ENCODE data around the gene CFB.
A peak's percentile ranks its signal among the peaks of the same experiment; 100 is the strongest.
"Not testable (repeated sequence)": the region's sequence is repeated elsewhere in the genome, so short reads cannot be mapped to it uniquely, and the experiment has no call there.

The CFB gene

DNA sequence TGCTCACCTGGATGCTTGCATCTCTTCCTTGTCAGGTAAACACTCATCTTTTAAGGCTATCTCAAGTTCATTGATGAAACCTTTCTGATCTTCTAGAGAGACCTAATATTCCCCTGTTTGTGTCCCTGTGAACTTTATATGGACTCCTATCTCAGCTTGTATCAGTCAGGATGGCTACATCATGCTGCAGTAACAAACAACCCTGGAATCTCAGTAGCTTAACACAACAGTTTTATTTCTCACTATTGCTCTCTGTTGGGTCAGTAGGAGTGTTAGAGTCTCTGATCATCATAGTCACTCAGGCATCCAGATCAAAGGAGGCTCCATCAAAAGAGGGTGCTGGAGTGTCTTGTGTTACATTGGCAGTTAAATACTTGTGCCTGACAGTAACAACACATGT lies 30.5 kb upstream of the CFB start:
- no peak for DNase-seq

GRCh38 chr6:31915756-31916155 lies 30.1 kb upstream of the CFB start:
- DNase-seq: no peak

DNA sequence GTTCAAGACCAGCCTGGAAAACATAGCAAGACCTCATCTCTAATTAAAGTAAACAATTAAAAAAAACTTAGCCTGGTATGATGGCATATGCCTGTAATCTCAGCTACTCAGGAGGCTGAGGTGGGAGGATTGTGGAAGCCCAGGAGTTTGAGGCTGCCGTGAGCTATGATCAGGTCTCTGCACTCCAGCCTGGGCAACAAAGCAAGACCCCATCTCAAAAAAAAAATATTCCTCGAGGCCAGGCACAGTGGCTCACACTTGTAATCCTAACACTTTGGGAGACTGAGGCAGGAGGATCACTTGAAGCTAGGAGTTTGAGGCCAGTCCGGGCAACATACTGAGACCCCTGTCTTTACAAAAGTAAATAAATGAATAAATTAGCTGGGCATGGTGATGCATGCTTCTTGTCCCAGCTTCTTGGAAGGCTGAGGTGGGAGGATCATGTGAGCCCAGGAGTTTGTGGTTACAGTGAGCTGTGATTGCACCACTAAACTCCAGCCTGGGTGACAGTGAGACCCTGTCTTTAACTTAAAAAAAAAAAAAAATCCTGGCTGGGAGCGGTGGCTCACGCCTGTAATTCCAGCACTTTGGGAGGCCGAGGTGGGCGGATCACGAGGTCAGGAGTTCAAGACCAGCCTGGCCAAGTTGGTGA lies 27.7 kb upstream of the CFB start:
- DNase-seq: no peak

DNA sequence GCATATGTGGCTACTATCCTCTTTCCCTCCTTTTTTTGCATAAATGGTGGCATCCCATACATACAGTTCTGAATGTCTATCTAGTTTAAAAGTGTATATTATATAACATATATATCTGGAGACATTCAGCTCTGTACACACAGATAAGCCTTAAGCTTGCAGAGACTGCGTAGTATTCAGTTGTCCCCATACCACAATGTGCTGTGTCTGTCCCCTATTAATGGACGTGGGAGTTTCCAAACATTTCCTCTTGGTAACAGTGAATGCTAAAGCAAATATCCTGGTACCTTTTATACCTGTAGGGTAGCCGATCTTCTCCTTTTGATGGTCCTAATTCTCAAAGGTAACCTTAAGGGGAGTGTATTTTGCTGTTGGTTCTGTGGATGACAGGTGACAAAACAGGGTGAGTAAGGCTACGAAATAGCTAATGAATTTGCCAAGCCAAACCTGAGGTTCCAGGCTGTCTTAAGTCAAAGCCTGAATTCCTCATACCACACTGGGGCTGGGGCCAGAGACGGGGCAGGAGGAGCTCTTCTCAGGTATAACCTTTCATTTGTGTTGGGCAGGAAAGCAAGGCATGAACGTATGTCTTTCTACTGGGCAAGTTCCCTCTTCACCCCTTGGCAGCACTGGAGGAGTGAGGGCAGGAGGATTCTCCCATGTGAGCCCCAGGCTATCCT lies 26.1 kb upstream of the CFB start:
- no peak for DNase-seq

- DNase-seq: no peak
These were observed 25.1 kb upstream of the CFB start for GRCh38 chr6:31920811-31921210.

DNA sequence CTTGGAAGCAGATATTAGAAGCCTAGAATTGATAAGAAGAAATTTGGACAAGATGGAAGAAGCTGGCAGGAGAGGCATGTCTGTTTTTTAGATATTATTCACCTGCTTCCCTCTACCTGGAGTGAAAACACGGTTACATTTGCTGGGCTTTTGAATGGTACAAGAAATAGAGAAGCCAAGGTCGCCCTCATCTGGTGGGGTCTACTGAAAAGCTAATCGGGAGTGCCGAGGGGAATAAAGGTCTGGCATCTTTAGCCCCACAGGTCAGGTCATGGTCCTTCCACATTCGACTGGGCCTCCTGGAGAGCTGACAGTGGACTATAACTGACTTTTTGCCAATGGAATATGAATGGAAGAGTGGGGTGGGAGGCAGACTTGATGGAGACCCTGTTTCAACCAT lies 23.0 kb upstream of the CFB start:
- peak; percentile 35 for DNase-seq

GRCh38 chr6:31927242-31927862 lies 18.5 kb upstream of the CFB start, which contains the start of gene C2:
Gene C2 (plus strand): TSS chr6:31927717. CDS start chr6:31927753, 36 bp downstream.
- DNase-seq: no peak

- DNase-seq: no peak
These were observed 17.8 kb upstream of the CFB start for GRCh38 chr6:31927863-31928671.

- DNase-seq: no peak
These were observed 17.3 kb upstream of the CFB start for GRCh38 chr6:31928672-31928939.

DNA sequence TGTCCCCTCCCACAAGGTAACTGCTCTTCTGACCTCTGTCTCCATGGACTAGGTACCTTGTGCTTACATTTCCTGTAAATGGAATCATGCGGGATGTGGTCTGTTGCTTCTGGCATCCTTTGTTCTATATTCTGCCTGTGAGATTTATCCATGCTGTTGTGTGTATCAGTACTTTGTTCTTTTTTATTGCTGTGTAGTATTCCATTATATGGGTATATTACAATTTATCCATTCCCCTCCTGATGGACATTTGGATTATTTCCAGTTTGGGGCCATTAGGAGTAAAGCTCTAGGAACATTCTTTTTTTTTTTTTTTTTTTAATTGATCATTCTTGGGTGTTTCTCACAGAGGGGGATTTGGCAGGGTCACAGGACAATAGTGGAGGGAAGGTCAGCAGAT lies 14.9 kb upstream of the CFB start:
- DNase-seq: no peak

DNA sequence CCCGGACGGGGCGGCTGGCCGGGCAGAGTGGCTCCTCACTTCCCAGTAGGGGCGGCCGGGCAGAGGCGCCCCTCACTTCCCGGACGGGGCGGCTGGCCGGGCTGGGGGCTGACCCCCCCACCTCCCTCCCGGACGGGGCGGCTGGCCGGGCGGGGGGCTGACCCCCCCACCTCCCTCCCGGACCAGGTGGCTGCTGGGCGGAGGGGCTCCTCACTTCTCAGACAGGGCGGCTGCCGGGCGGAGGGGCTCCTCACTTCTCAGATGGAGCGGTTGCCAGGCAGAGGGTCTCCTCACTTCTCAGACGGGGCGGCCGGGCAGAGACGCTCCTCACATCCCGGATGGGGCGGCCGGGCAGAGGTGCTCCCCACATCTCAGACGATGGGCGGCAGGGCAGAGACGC lies 13.8 kb upstream of the CFB start:
- not testable (repeated sequence) for DNase-seq

- no peak for DNase-seq
These were observed 12.4 kb upstream of the CFB start for GRCh38 chr6:31933537-31933936.

DNA sequence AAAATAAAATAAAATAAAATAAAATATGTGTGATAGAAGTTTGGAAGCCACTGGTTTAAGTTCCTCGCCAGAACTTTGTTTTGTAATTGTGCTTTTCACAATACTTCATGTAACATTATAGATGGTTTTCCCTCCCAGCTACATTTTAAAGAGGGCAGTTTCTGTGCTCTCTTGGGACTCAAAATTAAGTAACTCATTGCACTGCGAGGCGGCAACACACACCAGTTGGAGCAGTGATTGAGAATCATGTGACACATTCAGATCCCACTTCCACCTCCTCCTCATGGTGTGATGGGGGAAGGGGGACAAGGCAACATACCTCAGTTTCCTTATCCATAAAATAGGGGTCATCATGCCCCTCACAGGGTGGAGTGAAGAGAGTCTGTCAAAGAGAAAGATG lies 10.9 kb upstream of the CFB start:
- DNase-seq: no peak

DNA sequence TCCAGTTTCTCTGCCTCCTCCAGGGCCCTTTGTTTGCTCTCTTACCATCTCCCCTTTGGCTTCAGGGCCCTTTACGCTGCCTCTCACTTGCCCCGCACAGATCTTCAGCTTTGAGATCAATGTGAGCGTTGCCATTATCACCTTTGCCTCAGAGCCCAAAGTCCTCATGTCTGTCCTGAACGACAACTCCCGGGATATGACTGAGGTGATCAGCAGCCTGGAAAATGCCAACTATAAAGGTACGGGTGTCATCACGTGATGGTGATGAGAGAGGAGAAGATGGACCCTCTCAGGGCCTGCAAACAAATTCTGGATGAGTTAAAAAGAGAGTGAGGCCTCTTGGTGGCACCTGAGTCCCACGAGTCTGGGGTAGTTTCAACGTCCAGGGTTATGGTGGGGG lies 10.1 kb upstream of the CFB start:
- no peak for DNase-seq

DNA sequence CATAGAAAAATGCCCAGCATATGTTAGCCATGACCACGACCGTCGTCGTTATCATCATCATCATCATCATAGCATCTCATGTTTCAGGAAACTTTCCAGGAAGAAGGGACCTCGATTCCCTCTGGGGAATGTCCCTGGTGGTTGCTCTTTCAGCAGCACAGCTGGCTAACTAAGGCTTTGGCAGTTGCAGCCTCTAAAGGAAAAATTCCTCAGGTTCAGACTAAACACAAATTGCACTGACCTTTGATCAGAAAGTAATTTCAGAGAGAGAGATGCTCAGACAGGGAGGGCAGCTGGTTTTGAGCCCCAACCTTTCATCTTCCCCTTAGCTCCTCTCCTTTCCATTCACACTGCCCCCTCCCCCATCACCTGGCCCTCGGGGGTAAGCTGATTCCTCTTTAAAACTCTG lies 5.6 kb upstream of the CFB start:
- no peak for DNase-seq

DNA sequence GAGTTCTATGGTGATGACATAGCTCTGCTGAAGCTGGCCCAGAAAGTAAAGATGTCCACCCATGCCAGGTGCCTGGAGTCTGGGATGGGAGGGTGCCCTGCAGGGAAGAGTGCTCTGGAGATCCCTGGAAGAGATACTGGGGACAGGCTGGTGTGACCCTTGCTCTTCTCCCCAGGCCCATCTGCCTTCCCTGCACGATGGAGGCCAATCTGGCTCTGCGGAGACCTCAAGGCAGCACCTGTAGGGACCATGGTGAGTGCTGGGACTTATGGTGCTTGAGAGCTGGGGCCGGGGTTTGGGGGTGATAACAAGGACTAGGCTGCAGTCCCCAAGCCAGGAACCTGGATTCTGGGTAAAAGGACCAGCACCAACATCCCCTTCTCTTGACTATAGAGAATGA lies 2.2 kb upstream of the CFB start:
- no peak for DNase-seq

DNA sequence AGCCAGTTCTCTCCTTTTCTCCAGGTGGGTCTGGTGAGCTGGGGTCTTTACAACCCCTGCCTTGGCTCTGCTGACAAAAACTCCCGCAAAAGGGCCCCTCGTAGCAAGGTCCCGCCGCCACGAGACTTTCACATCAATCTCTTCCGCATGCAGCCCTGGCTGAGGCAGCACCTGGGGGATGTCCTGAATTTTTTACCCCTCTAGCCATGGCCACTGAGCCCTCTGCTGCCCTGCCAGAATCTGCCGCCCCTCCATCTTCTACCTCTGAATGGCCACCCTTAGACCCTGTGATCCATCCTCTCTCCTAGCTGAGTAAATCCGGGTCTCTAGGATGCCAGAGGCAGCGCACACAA lies 765 bp upstream of the CFB start:
- DNase-seq: no peak

DNA sequence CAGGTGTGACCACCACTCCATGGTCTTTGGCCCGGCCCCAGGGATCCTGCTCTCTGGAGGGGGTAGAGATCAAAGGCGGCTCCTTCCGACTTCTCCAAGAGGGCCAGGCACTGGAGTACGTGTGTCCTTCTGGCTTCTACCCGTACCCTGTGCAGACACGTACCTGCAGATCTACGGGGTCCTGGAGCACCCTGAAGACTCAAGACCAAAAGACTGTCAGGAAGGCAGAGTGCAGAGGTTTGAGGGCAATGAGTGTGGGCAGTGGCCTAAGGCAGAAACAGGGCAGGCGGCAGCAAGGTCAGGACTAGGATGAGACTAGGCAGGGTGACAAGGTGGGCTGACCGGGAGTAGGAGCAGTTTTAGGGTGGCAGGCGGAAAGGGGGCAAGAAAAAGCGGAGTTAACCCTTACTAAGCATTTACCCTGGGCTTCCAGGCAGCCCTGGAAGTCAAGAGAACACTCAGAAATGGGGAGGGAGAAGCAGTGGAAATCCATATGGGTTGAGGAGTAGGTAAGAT lies 533 bp downstream of the CFB start:
- DNase-seq: no peak

DNA sequence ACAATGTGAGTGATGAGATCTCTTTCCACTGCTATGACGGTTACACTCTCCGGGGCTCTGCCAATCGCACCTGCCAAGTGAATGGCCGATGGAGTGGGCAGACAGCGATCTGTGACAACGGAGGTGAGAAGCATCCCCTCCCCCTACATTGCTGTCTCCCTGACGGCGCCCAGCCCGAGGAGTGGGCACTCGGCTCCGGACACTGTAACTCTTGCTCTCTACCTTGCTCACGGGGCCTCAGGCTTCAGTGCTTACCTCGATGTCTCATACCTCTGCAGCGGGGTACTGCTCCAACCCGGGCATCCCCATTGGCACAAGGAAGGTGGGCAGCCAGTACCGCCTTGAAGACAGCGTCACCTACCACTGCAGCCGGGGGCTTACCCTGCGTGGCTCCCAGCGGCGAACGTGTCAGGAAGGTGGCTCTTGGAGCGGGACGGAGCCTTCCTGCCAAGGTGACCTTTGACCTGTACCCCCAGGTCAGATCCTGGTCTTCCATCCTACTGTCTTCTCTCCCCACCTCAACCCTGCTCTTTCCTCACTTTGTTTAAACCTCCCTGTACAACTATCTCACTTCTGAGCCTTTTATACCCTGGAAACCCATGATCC lies 1.3 kb downstream of the CFB start:
- no peak for DNase-seq

GRCh38 chr6:31947864-31948263 lies 2.0 kb downstream of the CFB start:
- no peak for DNase-seq

GRCh38 chr6:31948306-31948705 lies 2.4 kb downstream of the CFB start:
- DNase-seq: no peak

- peak; percentile 52 for DNase-seq
These were observed 3.0 kb downstream of the CFB start for GRCh38 chr6:31948753-31949413.

Data from hematopoietic multipotent progenitor cell treated with erythropoietin and hydrocortisone succinate and interleukin-3 and kit ligand, for 8 days (in vitro differentiated cells).